ENCODE measurements around the gene PIGX. TPM values are rescaled to one million over a fixed set of nuclear protein-coding genes. Genes with fewer than 3 reads are reported as not detected.

The PIGX gene
- total and polyA plus RNA-seq, 2 donors (not counting 1 experiment from before 2014, with no cell fraction given), result 4.9 to 21.5 TPM

GRCh38 chr3:196737655-196738054, 25.5 kb downstream of the PIGX start:
- 100% methylated on average over 1 of the region's 6 CpGs for WGBS (ENCODE audit: insufficient coverage)
- Histone ChIP-seq H2AFZ (ENCODE audit: insufficient read depth, low read depth, low read length, poor library complexity, severe bottlenecking) (no peak overlapping the region), H3K9ac (ENCODE audit: low read length) (no peak overlapping the region), H3K27ac (ENCODE audit: low read length in 2 of 2) (no peak overlapping the region), H3K9me3 (ENCODE audit: control extremely low read depth in 1 of 3, control insufficient read depth in 2 of 3, insufficient read depth in 1 of 3, low read length in 2 of 3) (no peaks in the 10 kb centered on the region), H3K4me2 (replicated peaks; ENCODE audit: low read depth, low read length, poor library complexity, severe bottlenecking) (no peak overlapping the region), H3K79me2 (ENCODE audit: control insufficient read depth, insufficient read depth, low read length) (peaks cover 48% of the 10 kb centered on the region), H3K4me3 (ENCODE audit: control extremely low read depth in 1 of 5, extremely low read depth in 1 of 5, insufficient read depth in 1 of 5, low read depth in 2 of 5, low read length in 4 of 5) (no peak overlapping the region), H3K27me3 (replicated peaks in 1 of 4; ENCODE audit: control extremely low read depth in 1 of 4, control insufficient read depth in 3 of 4, insufficient read depth in 4 of 4, low read length in 3 of 4) (no peaks in the 10 kb centered on the region), H3K4me1 (ENCODE audit: control insufficient read depth in 2 of 2, insufficient read depth in 2 of 2, low read length in 2 of 2) (peaks cover 16 to 22% of the 10 kb centered on the region in 2 donors), H4K20me1 (ENCODE audit: control insufficient read depth, insufficient read depth, low read length, poor library complexity, severe bottlenecking) (peaks cover 18% of the 10 kb centered on the region), H3K36me3 (replicated peaks in 1 of 2; ENCODE audit: control extremely low read depth in 1 of 2, control insufficient read depth in 1 of 2, extremely low read depth in 1 of 2, insufficient read depth in 2 of 2, low read length in 1 of 2) (no peaks in the 10 kb centered on the region)
- H3K4me1 Mint-ChIP-seq, result peaks cover 19% of the 10 kb centered on the region
- H3K27ac Mint-ChIP-seq, result no peak overlapping the region
- POLR2A ChIA-PET, result no interaction called here
- CTCF ChIA-PET, result no interaction called here
- no peak for ATAC-seq (ENCODE audit: low read depth)
- TF ChIP-seq CTCF (IDR thresholded peaks at IDR 0.05), result no peak
- TF ChIP-seq EZH2 (IDR thresholded peaks at IDR 0.05; ENCODE audit: borderline replicate concordance, insufficient read depth, low read depth, low read length, poor library complexity, severe bottlenecking), result no peak
- no peak overlapping the region for H3K4me3 Mint-ChIP-seq
- intact Hi-C loops (cut with micrococcal nuclease), result loop anchor here (2.0 kb wide), 3 partner anchors 103 to 205 kb away; partner anchors contain the start of genes NCBP2 and SENP5
- H3K27me3 Mint-ChIP-seq, result no peaks in the 10 kb centered on the region
- no peaks in the 10 kb centered on the region for H3K9me3 Mint-ChIP-seq (ENCODE audit: insufficient read depth)
- DNase-seq, result no peak

- H3K27ac ChIP-seq (ENCODE audit: low read length in 2 of 2), result peak within 1 kb of the TSS; percentile 48 to 96
- peaks cover 28% of the 10 kb centered on the region for H3K4me1 Mint-ChIP-seq
- peaks cover 70% of the 10 kb centered on the region for H3K79me2 ChIP-seq (ENCODE audit: control insufficient read depth, insufficient read depth, low read length)
- ATAC-seq (ENCODE audit: low read depth), result peak; percentile 92
- peak within 1 kb of the TSS; percentile 100 for H3K4me3 Mint-ChIP-seq
- peak within 1 kb of the TSS; percentile 91 for H2AFZ ChIP-seq (ENCODE audit: insufficient read depth, low read depth, low read length, poor library complexity, severe bottlenecking)
- no peaks in the 10 kb centered on the region for H3K9me3 ChIP-seq (ENCODE audit: control extremely low read depth in 1 of 3, control insufficient read depth in 2 of 3, insufficient read depth in 1 of 3, low read length in 2 of 3)
- H3K4me3 ChIP-seq (ENCODE audit: control extremely low read depth in 1 of 5, extremely low read depth in 1 of 5, insufficient read depth in 1 of 5, low read depth in 2 of 5, low read length in 4 of 5), result peak within 1 kb of the TSS; percentile 45 to 97 (median 69)
- peaks cover 0 to 3% of the 10 kb centered on the region in 2 experiments for H3K36me3 ChIP-seq (replicated peaks in 1 of 2; ENCODE audit: control extremely low read depth in 1 of 2, control insufficient read depth in 1 of 2, extremely low read depth in 1 of 2, insufficient read depth in 2 of 2, low read length in 1 of 2)
- peak within 1 kb of the TSS; percentile 92 for H3K4me2 ChIP-seq (replicated peaks; ENCODE audit: low read depth, low read length, poor library complexity, severe bottlenecking)
- peaks cover 28% of the 10 kb centered on the region for H4K20me1 ChIP-seq (ENCODE audit: control insufficient read depth, insufficient read depth, low read length, poor library complexity, severe bottlenecking)
- no peak for TF ChIP-seq EZH2 (IDR thresholded peaks at IDR 0.05; ENCODE audit: borderline replicate concordance, insufficient read depth, low read depth, low read length, poor library complexity, severe bottlenecking)
- no peak for TF ChIP-seq CTCF (IDR thresholded peaks at IDR 0.05)
- peak; percentile 94 for DNase-seq
- H3K9me3 Mint-ChIP-seq (ENCODE audit: insufficient read depth), result no peaks in the 10 kb centered on the region
- WGBS (ENCODE audit: insufficient coverage), result under 1% methylated on average over 84 of the region's 86 CpGs
- H3K27me3 Mint-ChIP-seq, result no peaks in the 10 kb centered on the region
- intact Hi-C loops (cut with micrococcal nuclease), result loop anchor here (1.0 to 10.0 kb wide), 8 partner anchors 28 to 237 kb away; partner anchors contain the start of genes CEP19, FBXO45, NCBP2 and PIGX
- ChIA-PET POLR2A (interaction anchor here (0.7 to 2.1 kb wide), 12 partner anchors 10 to 230 kb away, joined by 3 to 16 read pairs (median 4); partner anchors contain the start of genes CEP19, FBXO45, NCBP2 and PIGX), CTCF (interaction anchor here (1.0 to 3.1 kb wide), 8 partner anchors 55 to 211 kb away, joined by 3 to 14 read pairs (median 4); partner anchors contain the start of genes FBXO45, NCBP2, SENP5 and WDR53)
- peaks cover 21 to 26% of the 10 kb centered on the region in 2 donors for H3K4me1 ChIP-seq (ENCODE audit: control insufficient read depth in 2 of 2, insufficient read depth in 2 of 2, low read length in 2 of 2)
- H3K27me3 ChIP-seq (replicated peaks in 1 of 4; ENCODE audit: control extremely low read depth in 1 of 4, control insufficient read depth in 3 of 4, insufficient read depth in 4 of 4, low read length in 3 of 4), result no peaks in the 10 kb centered on the region
- peak within 1 kb of the TSS; percentile 98 for H3K27ac Mint-ChIP-seq
- peak within 1 kb of the TSS; percentile 97 for H3K9ac ChIP-seq (ENCODE audit: low read length)
These were observed 27.7 kb downstream of the PIGX start, which contains the start of gene PAK2 for GRCh38 chr3:196739671-196740480. Gene PAK2 (plus strand): TSS chr3:196739857. CDS start chr3:196782647, 42,790 bp downstream.

Data from B cell (primary cell).